Cerebellar cortex (tissue), 1 donor: Measurements from ENCODE around the gene YJEFN3.

Experiments used
- DNase-seq: peaks from one replicate; pipeline ENCODE4 v3.0.0-alpha.2; 2015; ENCODE audit warnings: low spot score

The YJEFN3 gene

DNA sequence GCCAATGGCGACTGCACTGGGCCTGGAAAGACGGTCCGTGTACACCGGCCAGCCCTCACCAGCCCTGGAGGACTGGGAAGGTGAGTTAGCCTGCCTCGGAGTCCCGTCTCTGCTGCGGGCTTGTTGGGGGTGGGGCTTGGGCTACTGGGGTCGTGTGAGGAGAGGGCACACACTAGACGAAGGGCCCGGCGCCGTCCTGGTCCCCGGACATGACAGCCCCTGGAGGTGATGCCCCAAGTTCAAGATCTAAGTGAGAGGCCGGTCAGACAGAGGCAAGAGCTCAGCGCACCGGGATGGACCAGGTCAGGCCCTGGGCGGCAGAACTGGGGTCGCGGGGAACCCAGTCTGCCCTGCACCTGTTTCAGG, 11.0 kb downstream of the YJEFN3 start:
- DNase-seq = no peak

GRCh38 chr19:19540064-19540714, 11.5 kb downstream of the YJEFN3 start:
- no peak for DNase-seq

DNA sequence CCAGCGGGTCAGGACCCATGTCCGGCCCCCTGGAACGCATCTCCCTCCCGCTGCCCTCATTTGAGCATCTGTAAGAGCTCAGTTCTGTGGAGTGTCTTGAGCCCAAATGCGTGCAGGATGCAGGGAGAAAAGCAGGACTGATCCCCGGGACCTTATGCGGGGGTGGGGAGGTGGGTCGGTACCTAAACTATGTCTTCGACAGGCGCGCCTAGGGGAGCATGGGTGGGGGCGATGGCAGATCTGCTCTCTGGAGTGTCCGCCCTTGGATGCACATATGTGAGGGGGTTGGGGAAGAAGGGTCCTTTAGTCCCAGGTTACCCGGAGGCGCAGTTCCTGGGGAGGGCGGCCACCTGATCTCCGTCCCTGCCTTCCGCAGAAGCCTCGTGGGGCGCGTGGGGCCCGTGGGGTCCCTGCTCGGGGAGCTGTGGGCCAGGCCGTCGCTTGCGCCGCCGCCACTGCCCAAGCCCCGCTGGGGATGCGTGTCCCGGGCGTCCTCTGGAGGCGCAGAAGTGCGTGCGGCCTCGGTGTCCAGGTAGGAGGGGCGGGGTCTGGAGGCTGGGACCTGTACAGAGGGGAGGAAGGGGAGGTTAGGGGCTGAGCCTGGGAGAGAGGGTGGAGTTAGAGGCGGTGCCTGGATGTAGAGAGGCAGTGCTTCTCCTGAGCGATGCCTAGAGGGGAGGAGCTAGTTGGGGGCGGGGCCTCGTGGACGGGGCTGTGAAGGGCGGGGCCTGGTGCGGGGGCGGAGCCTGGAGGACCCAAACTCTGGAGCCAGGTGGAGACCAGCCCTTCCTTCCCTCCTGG, 12.2 kb downstream of the YJEFN3 start:
- no peak for DNase-seq

DNA sequence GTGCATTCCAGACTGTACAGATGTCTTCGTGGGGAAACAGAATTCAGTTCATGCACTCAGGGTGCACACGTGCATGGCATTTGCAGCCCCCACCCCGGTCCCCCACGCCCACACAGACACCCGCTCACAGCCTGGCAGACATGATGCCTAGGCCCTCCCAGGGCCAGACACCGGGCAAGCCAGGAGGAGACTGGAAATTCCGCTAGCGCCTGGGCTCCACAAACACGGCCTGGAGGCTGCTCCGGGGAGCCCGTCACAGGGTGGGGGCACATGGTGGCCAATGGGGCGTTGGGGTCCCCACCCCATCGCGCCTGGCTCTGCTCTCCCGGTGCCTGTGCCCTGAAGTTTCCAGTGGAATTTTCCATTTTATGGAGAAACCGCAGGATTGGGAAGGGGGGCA, 12.9 kb downstream of the YJEFN3 start:
- DNase-seq = no peak

DNA sequence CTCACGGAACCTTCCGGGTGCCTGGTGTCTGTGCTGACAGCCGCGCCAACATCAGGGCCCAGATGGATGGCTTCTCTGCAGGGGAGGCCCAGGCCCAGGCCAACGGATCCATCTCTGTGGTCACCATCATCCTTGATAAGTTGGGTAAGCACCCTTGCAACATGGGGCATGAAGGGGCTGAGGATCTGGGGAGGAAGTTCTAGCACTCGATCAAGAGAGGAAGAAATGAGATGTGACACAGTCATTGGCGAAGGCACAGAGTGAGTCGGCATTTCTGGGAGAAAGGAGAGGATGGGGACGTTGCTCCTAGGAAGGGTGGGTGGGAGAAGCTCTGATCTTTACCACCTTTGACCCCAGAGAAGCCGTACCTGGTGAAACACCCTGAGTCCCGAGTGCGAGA, 13.8 kb downstream of the YJEFN3 start:
- no peak for DNase-seq

GRCh38 chr19:19543101-19543500, 14.4 kb downstream of the YJEFN3 start:
- DNase-seq = no peak

DNA sequence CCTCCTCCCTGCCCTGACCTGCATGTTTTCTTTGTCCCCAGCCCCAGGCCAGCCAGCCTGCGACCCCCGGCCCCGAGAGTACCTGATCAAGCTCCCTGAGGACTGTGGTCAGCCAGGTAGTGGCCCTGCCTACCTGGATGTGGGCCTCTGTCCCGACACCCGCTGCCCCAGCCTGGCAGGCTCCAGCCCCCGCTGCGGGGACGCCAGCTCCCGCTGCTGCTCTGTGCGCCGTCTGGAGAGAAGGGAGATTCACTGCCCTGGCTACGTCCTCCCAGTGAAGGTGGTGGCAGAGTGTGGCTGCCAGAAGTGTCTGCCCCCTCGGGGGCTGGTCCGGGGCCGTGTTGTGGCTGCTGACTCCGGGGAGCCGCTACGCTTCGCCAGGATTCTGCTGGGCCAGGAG, 14.9 kb downstream of the YJEFN3 start:
- DNase-seq = no peak

GRCh38 chr19:19544257-19544953, 15.7 kb downstream of the YJEFN3 start:
- no peak for DNase-seq

- no peak for DNase-seq
Measured at GRCh38 chr19:19544954-19545591, 16.4 kb downstream of the YJEFN3 start.

DNA sequence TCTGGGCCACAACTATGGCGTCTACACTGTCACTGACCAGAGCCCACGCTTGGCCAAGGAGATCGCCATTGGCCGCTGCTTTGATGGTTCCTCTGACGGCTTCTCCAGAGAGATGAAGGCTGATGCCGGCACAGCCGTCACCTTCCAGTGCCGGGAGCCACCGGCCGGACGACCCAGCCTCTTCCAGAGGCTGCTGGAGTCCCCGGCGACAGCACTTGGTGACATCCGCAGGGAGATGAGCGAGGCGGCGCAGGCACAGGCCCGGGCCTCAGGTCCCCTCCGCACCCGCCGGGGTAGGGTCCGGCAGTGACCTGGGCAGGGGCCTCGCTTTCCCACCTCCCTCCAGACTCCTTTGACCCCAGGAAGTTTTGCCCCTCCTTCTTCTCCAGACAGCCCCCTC, 17.0 kb downstream of the YJEFN3 start:
- DNase-seq = no peak

DNA sequence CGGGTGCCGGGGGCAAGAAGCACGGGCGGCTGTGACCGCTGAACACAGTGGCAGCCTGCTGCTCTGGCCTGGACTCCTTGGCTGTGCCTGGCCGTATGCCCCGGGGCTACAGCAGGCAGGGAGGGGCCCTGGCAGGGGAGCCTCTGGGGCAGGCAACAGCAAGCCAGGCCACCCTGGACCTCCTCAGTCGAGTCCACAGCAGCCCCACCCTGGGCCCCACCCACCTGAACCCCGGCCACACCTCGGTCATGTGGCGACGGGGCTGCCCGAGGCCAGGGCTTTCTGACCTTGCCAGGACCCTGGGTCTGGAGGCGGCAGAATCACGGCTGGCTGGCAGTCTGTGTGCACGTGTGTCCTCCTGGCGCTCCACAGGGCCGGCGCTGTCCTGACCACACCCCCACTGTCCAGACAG, 18.0 kb downstream of the YJEFN3 start:
- no peak for DNase-seq

- DNase-seq = no peak
Measured at GRCh38 chr19:19547674-19548336, 19.1 kb downstream of the YJEFN3 start.

DNA sequence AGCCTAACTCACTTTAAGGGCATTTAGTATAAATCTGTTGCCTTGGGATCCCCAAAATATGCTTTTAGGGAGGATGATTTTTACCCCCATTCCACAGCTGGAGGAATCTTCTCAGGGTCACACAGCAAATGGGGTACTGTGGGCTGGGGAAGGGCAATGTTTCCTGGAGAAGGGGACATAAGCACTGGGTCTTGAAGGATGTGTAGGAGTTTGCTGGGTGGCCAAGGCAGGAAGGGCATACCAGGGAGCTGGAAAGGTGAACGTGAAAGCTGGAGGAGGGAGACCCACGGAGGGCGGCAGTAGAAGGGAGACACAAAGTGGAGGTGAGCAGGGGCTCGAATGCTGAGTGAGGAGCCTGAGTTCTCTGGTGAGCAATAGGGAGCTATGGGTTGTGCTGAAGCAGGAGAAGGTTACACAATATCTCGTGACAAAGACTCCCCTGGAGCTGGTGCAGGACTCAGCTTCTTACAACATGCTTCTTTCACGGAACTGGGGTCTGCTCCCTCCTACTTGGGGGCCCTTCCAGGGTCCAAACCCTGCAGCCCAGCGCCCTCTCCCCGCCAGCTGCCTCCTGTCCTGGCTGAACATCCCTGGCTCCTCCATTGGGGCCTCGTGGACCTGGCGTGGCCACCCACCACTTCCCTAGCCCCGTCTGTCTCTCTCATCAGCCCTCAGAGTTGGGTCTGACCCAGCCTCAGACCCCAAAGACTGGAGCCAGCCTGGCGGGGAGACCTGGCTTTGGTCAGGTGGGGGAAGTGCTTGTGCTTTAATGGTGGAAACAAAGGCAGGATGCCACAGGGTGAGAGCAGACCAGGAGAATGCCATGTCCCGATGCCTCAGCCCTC, 20.4 kb downstream of the YJEFN3 start:
- DNase-seq = no peak

GRCh38 chr19:19549804-19550464, 21.2 kb downstream of the YJEFN3 start:
- no peak for DNase-seq

GRCh38 chr19:19550485-19550929, 21.8 kb downstream of the YJEFN3 start:
- DNase-seq = no peak

GRCh38 chr19:19550972-19551852, 22.5 kb downstream of the YJEFN3 start:
- DNase-seq = no peak

- DNase-seq = no peak
Measured at GRCh38 chr19:19551853-19552192, 23.1 kb downstream of the YJEFN3 start.

DNA sequence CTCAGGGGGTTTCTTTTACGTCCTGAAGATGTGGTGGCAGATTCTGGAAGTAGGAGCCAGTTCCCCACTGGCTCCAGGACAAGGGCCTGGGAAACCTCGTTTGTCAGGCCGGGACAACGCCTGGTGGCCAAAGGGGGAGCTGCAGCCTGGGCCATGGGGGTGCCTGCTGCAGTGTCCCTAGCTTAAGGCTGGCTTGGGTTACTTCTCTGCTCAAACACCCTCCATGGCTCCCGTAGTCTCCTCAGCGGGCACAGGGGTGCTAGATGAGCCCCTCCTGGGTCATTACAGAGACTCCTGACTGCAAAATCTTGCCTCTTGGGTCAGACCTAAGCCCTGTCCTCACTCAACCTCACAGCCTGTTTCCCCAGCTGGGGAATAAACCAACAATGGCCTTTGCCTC, 24.1 kb downstream of the YJEFN3 start:
- peak; percentile 31 for DNase-seq

- DNase-seq = no peak
Measured at GRCh38 chr19:19553670-19554069, 25.0 kb downstream of the YJEFN3 start.
